Caco-2 (cell line): Measurements from ENCODE around the gene DBP. TPM values are rescaled to one million over a fixed set of nuclear protein-coding genes. Genes with fewer than 3 reads are reported as not detected.

ENCODE experiments used
- BruUV-seq: library from RNA; stranded (reverse); fragments of 400-500 nt; replicated peaks from 2 replicates; lab custom pipeline; 2021; lab: Mats Ljungman, UMichigan
- CTCF ChIA-PET: fragments of 300-600 bp; sonication (Branson Sonifier 250); formaldehyde crosslinking; loops from one replicate; lab custom pipeline; 2022; ENCODE audit warnings: antibody characterized with exemption; lab: Charles Lee
- POLR2A ChIA-PET: fragments of 300-600 bp; sonication (Branson Sonifier 250); formaldehyde crosslinking; loops from one replicate; lab custom pipeline; 2022; ENCODE audit warnings: antibody characterized with exemption; lab: Charles Lee
- DNase-seq, 2 experiments: peaks; one replicate each; pipeline versions ENCODE4 v3.0.0 to v3.0.0-alpha.2; 2020 to 2022
- H3K27me3 ChIP-seq: replicated peaks from 2 replicates; pipeline ENCODE4 v1.6.0; 2011; ENCODE audit warnings: low read length; ENCODE audit not compliant: control insufficient read depth, insufficient read depth
- H3K36me3 ChIP-seq: 2 replicates; pipeline ENCODE4 v1.5.1; 2011; ENCODE audit warnings: low read length; ENCODE audit not compliant: control insufficient read depth, insufficient read depth
- H3K4me1 ChIP-seq: fragments of 250-450 bp; sonication (Bioruptor Pico); 2 replicates; pipeline ENCODE4 v1.5.1; 2020; ENCODE audit warnings: mild to moderate bottlenecking
- H3K4me3 ChIP-seq: 2 replicates; pipeline ENCODE4 v1.5.1; 2011; ENCODE audit warnings: low read depth, mild to moderate bottlenecking, control low read depth, low read length
- H3K9me3 ChIP-seq: fragments of 250-450 bp; sonication (Bioruptor Pico); 2 replicates; pipeline ENCODE4 v1.5.1; 2020; ENCODE audit warnings: mild to moderate bottlenecking, moderate library complexity
- H3K27ac Mint-ChIP-seq: one replicate; pipeline ENCODE4 v1.8.0; 2022; ENCODE audit warnings: mixed read lengths; ENCODE audit not compliant: unreplicated experiment
- H3K27me3 Mint-ChIP-seq: one replicate; pipeline ENCODE4 v1.8.0; 2022; ENCODE audit warnings: mixed read lengths; ENCODE audit not compliant: insufficient read depth, unreplicated experiment
- H3K36me3 Mint-ChIP-seq: one replicate; pipeline ENCODE4 v1.8.0; 2022; ENCODE audit warnings: mild to moderate bottlenecking, mixed read lengths; ENCODE audit not compliant: insufficient read depth, unreplicated experiment
- H3K4me1 Mint-ChIP-seq: one replicate; pipeline ENCODE4 v1.8.0; 2022; ENCODE audit warnings: low read depth, mixed read lengths; ENCODE audit not compliant: unreplicated experiment
- H3K4me3 Mint-ChIP-seq: one replicate; pipeline ENCODE4 v1.8.0; 2022; ENCODE audit warnings: mild to moderate bottlenecking, moderate library complexity, mixed read lengths; ENCODE audit not compliant: unreplicated experiment
- H3K9me3 Mint-ChIP-seq: one replicate; pipeline ENCODE4 v1.8.0; 2022; ENCODE audit warnings: mixed read lengths; ENCODE audit not compliant: unreplicated experiment
- intact Hi-C: fragments of 100-400 bp; cut with micrococcal nuclease; formaldehyde crosslinking; loops from one replicate; pipeline ENCODE4 v1.10.0; 2022; ENCODE audit not compliant: unreplicated experiment
- total RNA-seq: library from RNA; stranded (reverse); gene quantifications from 2 replicates; pipeline ENCODE4 v1.2.3, GENCODE V29; 2022
- TF ChIP-seq, protein P1 (sequence below), 2 experiments: fragments of 200-600 bp in 1 of 2; IDR thresholded peaks; 1 replicate in 1 of 2; 2 replicates in 1 of 2; pipeline versions ENCODE4 v1.5.1 to v1.8.0; 2011 to 2022; ENCODE audit warnings: antibody characterized with exemption in 1 of 2, control low read depth in 1 of 2, inconsistent platforms in 1 of 2, low read depth in 1 of 2, low read length in 1 of 2, mild to moderate bottlenecking in 1 of 2, moderate library complexity in 1 of 2; ENCODE audit not compliant: insufficient read depth in 1 of 2, severe bottlenecking in 1 of 2, unreplicated experiment in 1 of 2

The DBP gene
- total RNA-seq, 1 experiment from 2014 or later = 17.4 TPM

DNA sequence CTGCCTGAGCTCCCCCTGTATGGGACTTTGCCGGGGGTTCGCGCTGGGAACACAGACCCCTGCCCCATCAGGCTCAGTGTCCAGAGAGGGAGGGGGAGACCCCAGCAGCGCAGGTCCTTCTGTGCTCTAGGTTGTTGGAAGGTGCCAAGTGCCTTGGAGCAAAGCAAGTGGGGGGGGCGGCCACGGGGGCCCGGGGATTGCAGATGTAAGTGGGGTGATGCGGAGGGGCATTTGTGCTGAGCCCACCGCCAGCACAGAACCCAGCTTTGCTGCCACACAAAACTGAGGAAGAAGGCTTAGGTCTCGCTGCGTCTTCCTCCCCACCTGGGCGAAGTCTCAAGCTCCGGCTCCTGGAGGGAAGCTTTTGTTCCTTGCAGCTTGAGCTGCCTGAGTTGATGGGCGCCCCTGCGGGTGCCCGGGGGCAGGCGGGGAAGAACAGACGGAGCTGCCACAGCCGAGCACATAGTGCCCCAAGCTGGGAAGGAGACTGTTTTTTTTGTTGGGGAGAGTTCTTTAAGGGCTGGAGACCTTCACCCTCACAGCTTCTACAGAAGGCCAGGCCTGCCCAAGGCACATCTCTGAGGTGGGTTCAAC is 37.1 kb upstream of the DBP start:
- intact Hi-C loops = no loop called here
- peaks cover 6% of the 10 kb centered on the region for H3K4me1 ChIP-seq
- no peaks in the 10 kb centered on the region for H3K9me3 ChIP-seq
- ChIA-PET CTCF (interaction anchor here (0.6 to 2.6 kb wide), 8 partner anchors 13 to 589 kb away, joined by 3 to 31 read pairs (median 7); partner anchors contain the start of genes CA11 and FUT2), POLR2A (no interaction called here)
- no peak for DNase-seq
- no peak overlapping the region for H3K4me3 Mint-ChIP-seq
- H3K36me3 ChIP-seq = no peaks in the 10 kb centered on the region
- no peaks in the 10 kb centered on the region for H3K36me3 Mint-ChIP-seq
- TF ChIP-seq, protein P1, sequence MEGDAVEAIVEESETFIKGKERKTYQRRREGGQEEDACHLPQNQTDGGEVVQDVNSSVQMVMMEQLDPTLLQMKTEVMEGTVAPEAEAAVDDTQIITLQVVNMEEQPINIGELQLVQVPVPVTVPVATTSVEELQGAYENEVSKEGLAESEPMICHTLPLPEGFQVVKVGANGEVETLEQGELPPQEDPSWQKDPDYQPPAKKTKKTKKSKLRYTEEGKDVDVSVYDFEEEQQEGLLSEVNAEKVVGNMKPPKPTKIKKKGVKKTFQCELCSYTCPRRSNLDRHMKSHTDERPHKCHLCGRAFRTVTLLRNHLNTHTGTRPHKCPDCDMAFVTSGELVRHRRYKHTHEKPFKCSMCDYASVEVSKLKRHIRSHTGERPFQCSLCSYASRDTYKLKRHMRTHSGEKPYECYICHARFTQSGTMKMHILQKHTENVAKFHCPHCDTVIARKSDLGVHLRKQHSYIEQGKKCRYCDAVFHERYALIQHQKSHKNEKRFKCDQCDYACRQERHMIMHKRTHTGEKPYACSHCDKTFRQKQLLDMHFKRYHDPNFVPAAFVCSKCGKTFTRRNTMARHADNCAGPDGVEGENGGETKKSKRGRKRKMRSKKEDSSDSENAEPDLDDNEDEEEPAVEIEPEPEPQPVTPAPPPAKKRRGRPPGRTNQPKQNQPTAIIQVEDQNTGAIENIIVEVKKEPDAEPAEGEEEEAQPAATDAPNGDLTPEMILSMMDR (IDR thresholded peaks at IDR 0.05; ENCODE audit: insufficient read depth in 1 of 2, low read depth in 1 of 2, low read length in 1 of 2, severe bottlenecking in 1 of 2, unreplicated experiment in 1 of 2) = no peak
- H3K27me3 ChIP-seq = no peaks in the 10 kb centered on the region
- BruUV-seq = no TSS peak
- H3K9me3 Mint-ChIP-seq = peaks cover 10% of the 10 kb centered on the region
- H3K4me1 Mint-ChIP-seq = peaks cover 13% of the 10 kb centered on the region
- H3K27ac Mint-ChIP-seq = no peak overlapping the region
- no peaks in the 10 kb centered on the region for H3K27me3 Mint-ChIP-seq
- H3K4me3 ChIP-seq = no peak overlapping the region

- no peak overlapping the region for H3K4me3 Mint-ChIP-seq
- intact Hi-C loops = no loop called here
- Histone ChIP-seq H3K36me3 (no peaks in the 10 kb centered on the region), H3K27me3 (no peaks in the 10 kb centered on the region), H3K4me3 (no peak overlapping the region), H3K4me1 (peaks cover 6% of the 10 kb centered on the region), H3K9me3 (no peaks in the 10 kb centered on the region)
- ChIA-PET POLR2A (no interaction called here), CTCF (interaction anchor here (0.6 to 2.6 kb wide), 3 partner anchors 22 to 271 kb away, joined by 3 to 31 read pairs (median 12); partner anchors contain the start of gene FUT2)
- no peaks in the 10 kb centered on the region for H3K36me3 Mint-ChIP-seq
- TF ChIP-seq, protein P1 (IDR thresholded peaks at IDR 0.05; ENCODE audit: insufficient read depth in 1 of 2, low read depth in 1 of 2, low read length in 1 of 2, severe bottlenecking in 1 of 2, unreplicated experiment in 1 of 2) = no peak
- BruUV-seq = no TSS peak
- peaks cover 13% of the 10 kb centered on the region for H3K4me1 Mint-ChIP-seq
- no peak for DNase-seq
- no peak overlapping the region for H3K27ac Mint-ChIP-seq
- no peaks in the 10 kb centered on the region for H3K27me3 Mint-ChIP-seq
- peaks cover 11% of the 10 kb centered on the region for H3K9me3 Mint-ChIP-seq
Observed at GRCh38 chr19:48673436-48674100, 36.4 kb upstream of the DBP start.

DNA sequence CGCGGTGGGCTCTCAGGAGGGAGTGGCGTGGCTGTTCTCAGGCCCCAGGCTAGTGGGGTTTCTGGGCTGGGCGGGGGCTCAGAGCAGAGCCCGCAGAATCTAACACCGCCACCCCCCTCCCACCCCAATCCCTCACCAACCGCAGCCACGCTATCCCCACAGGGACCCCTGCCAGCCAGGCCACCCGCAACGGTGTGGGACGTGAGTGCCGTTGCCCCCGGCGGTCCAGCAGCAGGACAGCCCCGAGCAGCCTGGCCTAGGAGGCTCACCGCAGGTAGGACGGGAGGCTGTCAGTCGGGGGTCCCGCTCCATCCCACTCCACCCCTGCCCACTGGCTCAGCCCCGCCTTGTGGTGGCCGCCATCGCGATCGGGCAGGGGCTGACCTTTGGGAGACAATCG is 35.8 kb upstream of the DBP start, which contains the start of gene NTN5:
TSS of gene NTN5 (minus strand) at position 24 of the 400 bp plus-strand sequence. CDS start 2,031 bp downstream, outside the sequence.
- Mint-ChIP-seq H3K4me3 (no peak within 1 kb of the TSS), H3K36me3 (no peaks in the 10 kb centered on the region)
- POLR2A ChIA-PET = no interaction called here

More for the DNA sequence above, 35.8 kb upstream of the DBP start, which contains the start of gene NTN5:
- CTCF ChIA-PET = no interaction called here
- no peak for DNase-seq
- intact Hi-C loops = no loop called here
- peaks cover 13% of the 10 kb centered on the region for H3K4me1 Mint-ChIP-seq
- no peaks in the 10 kb centered on the region for H3K27me3 Mint-ChIP-seq
- Histone ChIP-seq H3K27me3 (no peaks in the 10 kb centered on the region), H3K9me3 (no peaks in the 10 kb centered on the region), H3K36me3 (no peaks in the 10 kb centered on the region), H3K4me1 (peaks cover 6% of the 10 kb centered on the region), H3K4me3 (no peak within 1 kb of the TSS)
- no TSS peak for BruUV-seq
- no peak within 1 kb of the TSS for H3K27ac Mint-ChIP-seq
- TF ChIP-seq, protein P1 (IDR thresholded peaks at IDR 0.05; ENCODE audit: insufficient read depth in 1 of 2, low read depth in 1 of 2, low read length in 1 of 2, severe bottlenecking in 1 of 2, unreplicated experiment in 1 of 2) = no peak
- H3K9me3 Mint-ChIP-seq = peaks cover 11% of the 10 kb centered on the region
